Astrocyte (in vitro differentiated cells and primary cell): Measurements from ENCODE around the gene SLC38A1.

ENCODE experiments used
- EZH2 ChIP-seq: IDR thresholded peaks from 2 replicates; pipeline ENCODE4 v1.6.1; 2012; ENCODE audit warnings: mild to moderate bottlenecking, low read length, inconsistent platforms; ENCODE audit not compliant: insufficient read depth
- TF ChIP-seq, protein P1 (sequence below): IDR thresholded peaks from 2 replicates; pipeline ENCODE4 v1.5.1; 2011; ENCODE audit warnings: low read depth, mild to moderate bottlenecking, inconsistent platforms, low read length, moderate library complexity; ENCODE audit not compliant: insufficient read depth

DNA sequence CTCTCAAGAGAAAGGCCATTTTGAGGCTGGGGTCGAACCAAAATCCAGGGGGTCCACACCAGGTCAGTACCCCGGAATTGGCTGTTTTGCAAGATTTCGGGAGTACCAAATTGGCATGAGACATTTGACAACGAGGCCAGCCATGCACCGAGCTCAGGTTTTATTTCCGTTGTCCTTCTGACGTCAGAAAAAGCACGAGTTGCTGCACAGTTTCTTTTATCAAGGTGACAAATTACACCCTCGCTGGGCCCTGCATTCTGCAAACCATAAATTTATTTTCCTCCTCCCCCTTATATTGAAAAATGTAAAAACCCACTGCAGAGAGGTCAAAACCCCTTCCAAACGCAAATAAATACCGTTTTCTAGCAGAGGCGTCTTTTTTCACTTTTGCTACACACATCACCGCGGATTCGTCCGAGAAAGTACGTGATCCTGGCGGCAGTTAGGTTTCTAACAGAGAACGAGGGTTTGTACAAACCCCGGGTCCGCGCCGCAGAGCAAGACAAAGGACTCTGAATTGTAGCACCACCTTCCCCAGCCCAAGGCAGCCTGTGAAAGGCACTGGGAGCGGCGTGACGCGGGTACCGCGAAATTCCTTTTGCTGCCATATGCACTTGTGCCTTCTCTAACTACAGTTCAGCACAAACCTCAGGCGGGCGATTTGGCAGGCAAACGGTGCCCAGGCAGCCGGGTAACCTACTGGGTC, 1.8 kb downstream of the SLC38A1 start:
- TF ChIP-seq, protein P1, sequence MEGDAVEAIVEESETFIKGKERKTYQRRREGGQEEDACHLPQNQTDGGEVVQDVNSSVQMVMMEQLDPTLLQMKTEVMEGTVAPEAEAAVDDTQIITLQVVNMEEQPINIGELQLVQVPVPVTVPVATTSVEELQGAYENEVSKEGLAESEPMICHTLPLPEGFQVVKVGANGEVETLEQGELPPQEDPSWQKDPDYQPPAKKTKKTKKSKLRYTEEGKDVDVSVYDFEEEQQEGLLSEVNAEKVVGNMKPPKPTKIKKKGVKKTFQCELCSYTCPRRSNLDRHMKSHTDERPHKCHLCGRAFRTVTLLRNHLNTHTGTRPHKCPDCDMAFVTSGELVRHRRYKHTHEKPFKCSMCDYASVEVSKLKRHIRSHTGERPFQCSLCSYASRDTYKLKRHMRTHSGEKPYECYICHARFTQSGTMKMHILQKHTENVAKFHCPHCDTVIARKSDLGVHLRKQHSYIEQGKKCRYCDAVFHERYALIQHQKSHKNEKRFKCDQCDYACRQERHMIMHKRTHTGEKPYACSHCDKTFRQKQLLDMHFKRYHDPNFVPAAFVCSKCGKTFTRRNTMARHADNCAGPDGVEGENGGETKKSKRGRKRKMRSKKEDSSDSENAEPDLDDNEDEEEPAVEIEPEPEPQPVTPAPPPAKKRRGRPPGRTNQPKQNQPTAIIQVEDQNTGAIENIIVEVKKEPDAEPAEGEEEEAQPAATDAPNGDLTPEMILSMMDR: no peak
- TF ChIP-seq EZH2: no peak
